NCI-H187 treated with DMSO at 0.1 percent for 48 hours (cell line): Measurements from ENCODE around the gene TEC.

Experiments
- DNase-seq: peaks from one replicate; lab custom pipeline; 2025; lab: John Stamatoyannopoulos, UW

Gene TEC

DNA sequence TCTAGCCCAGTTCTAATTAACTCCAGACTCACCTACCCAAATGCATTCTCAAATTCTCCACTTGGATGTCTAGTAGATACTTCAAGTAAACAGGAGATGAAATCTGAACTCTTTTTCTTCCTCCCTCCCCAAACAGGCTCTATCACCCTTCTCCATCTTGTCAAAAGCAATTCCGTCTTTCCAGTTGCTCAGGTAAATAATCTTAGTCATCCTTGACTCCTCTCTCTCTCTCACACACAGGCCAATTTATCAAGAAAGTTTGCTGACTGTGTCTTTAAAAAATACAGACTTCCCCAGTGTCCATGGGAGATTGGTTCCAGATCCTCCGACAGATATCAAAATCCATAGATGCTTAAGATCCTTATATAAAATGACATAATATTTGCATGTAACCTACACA is 148.5 kb downstream of the TEC start:
- no peak for DNase-seq

- DNase-seq = no peak
Observed at GRCh38 chr4:48120132-48120531, 149.5 kb downstream of the TEC start.

DNA sequence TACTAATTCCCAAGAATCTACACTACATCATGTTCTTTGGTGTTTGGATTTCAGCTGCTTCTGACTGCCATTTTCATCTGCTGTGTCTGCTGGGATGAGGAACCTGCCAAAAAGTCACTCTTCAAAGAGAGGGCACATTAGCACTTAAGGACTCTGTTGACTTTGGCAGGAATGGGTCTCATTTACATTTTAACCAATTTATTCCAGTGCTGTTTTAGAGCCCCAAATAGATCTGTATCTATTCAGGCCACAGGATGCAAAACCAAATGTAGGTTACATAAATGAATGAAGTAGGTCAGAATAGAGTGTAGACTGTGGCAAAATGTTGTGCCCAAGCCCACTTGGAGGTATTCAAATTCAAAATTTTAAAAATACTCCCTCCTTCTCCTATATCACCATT is 150.0 kb downstream of the TEC start:
- no peak for DNase-seq

GRCh38 chr4:48118081-48118480 is 151.6 kb downstream of the TEC start:
- no peak for DNase-seq

GRCh38 chr4:48116582-48116981 is 153.1 kb downstream of the TEC start:
- no peak for DNase-seq

- DNase-seq = no peak
Observed at GRCh38 chr4:48114412-48114811, 155.2 kb downstream of the TEC start.

DNA sequence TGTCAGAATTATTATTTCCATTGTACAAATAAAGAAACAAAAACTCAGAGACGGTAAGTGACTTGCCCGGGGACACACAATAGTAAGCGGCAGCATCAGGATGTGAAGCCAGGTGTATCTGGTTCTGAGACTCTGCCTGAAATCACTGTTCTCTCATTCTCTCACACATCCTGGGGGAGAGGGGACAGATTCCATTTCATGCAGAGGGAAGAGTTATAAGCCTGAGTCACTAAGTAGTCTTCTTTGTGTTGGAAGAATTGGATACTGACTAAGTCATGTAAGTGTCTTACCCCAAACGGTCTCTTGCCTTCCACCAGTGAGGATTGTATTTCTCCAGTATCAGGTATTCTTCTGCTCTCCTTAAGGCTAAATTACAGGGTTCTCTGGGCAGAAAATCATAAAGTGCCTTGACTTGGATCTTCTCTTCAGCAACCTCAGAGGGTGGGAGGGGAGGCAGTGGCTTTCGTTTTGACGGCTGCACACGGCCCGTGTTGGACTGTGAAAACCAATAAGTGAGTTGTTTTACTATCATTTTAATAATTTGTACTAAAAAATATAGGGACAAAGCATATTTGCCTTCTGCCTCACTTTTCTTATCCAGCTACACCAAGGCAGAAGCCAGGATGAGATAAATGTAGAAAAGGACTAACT is 157.5 kb downstream of the TEC start:
- DNase-seq = no peak

- no peak for DNase-seq
Observed at GRCh38 chr4:48110452-48110978, 159.1 kb downstream of the TEC start.

GRCh38 chr4:48109413-48110263 is 160.0 kb downstream of the TEC start:
- peak; percentile 5 for DNase-seq

GRCh38 chr4:48108309-48109073 is 161.1 kb downstream of the TEC start:
- no peak for DNase-seq

GRCh38 chr4:48105230-48105629 is 164.4 kb downstream of the TEC start:
- DNase-seq = no peak

- no peak for DNase-seq
Observed at GRCh38 chr4:48103483-48104139, 166.0 kb downstream of the TEC start.

DNA sequence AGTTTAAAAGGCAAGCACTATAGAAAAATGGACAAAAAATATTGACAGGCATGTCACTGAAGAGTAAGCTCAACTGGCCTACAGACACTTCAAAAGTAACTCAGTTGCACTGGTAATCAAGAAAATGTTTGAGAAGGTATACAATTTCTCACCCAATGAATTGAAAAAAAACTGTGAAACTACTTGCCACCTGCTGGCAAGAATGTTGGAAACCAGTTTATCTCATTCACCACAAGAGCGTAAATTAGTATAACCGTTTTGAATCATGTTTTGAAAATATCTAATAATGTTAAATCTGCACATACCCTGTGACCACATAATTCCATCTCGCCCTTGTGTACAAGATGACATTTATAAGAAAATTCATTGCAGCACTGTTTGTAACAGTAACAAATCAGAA is 167.3 kb downstream of the TEC start:
- DNase-seq = no peak

DNA sequence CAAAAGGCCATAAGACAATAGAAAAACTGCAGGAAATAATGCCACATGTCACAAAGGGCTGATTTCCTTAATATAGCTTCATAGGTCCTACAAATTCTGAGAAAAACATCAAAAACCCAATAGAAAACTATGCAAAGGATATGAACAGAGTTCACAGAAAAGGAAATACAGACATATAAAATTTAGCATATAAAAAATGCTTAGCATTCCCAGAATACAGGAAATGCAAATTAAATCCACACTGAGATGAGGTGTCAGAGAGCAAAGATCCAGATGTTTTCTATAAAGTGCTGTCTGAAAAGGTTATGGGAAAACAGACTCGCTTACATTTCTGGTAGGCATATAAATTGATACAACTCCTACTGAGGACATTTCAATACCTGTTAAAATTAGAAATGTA is 169.4 kb downstream of the TEC start:
- DNase-seq = no peak

- no peak for DNase-seq
Observed at GRCh38 chr4:48095441-48095840, 174.2 kb downstream of the TEC start.

DNA sequence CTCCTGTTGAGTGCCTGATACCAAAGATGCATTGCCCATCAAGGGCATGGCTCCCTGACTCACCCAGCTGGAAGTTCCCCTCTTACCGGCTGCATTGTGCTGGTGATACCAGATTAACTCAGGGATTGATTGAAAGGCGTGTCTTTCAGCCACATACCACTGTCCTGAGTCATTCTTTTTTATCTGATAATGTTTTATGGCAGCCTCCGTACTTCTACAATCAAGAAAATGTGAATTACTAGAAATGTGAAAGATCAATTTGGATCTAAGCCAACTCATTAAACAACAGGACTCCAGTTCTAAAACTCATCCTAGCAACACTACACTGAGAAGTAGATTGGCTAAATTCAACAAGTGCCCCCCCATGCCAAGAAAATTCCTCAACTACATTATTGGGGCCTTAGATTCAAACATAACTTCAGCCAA is 175.6 kb downstream of the TEC start:
- DNase-seq = no peak

- no peak for DNase-seq
Observed at GRCh38 chr4:48090621-48091020, 179.0 kb downstream of the TEC start.

- no peak for DNase-seq
Observed at GRCh38 chr4:48085821-48086589, 183.6 kb downstream of the TEC start.
